HUES48 (cell line): ENCODE results near the gene MAP6D1.

Experiments used
- H3K27ac ChIP-seq: one replicate; pipeline ENCODE4 v1.7.0; 2013; ENCODE audit warnings: low read depth, low read length, inconsistent platforms
- H3K27me3 ChIP-seq: 2 replicates; pipeline ENCODE4 v1.6.1; 2013; ENCODE audit warnings: mild to moderate bottlenecking, low read length; ENCODE audit not compliant: control insufficient read depth, insufficient read depth
- H3K36me3 ChIP-seq: 2 replicates; pipeline ENCODE4 v1.6.1; 2013; ENCODE audit warnings: low read length; ENCODE audit not compliant: control insufficient read depth, insufficient read depth
- H3K4me1 ChIP-seq: 2 replicates; pipeline ENCODE4 v1.6.1; 2013; ENCODE audit warnings: mild to moderate bottlenecking, low read length; ENCODE audit not compliant: control insufficient read depth, insufficient read depth
- H3K4me3 ChIP-seq: 2 replicates; pipeline ENCODE4 v1.5.1; 2013; ENCODE audit warnings: mild to moderate bottlenecking, low read depth, low read length
- H3K9ac ChIP-seq: 2 replicates; pipeline ENCODE4 v1.6.1; 2013; ENCODE audit warnings: mild to moderate bottlenecking, low read depth, low read length, moderate library complexity
- H3K9me3 ChIP-seq: 2 replicates; pipeline ENCODE4 v1.6.1; 2013; ENCODE audit warnings: low read length; ENCODE audit not compliant: control insufficient read depth, insufficient read depth

MAP6D1 gene

GRCh38 chr3:183823963-183824362 lies 1.4 kb downstream of the MAP6D1 start:
- Histone ChIP-seq H3K36me3 (peaks cover 9% of the 10 kb centered on the region), H3K9ac (no peak overlapping the region), H3K27me3 (peaks cover 10% of the 10 kb centered on the region; the same call in 1 of the 2 replicates), H3K4me1 (peaks cover 5% of the 10 kb centered on the region; the same call in 1 of the 2 replicates), H3K9me3 (no peaks in the 10 kb centered on the region), H3K27ac (no peak overlapping the region), H3K4me3 (peak overlapping the region; percentile 74)

- Histone ChIP-seq H3K4me1 (peaks cover 5% of the 10 kb centered on the region; the same call in 1 of the 2 replicates), H3K9ac (no peak overlapping the region), H3K36me3 (no peaks in the 10 kb centered on the region), H3K9me3 (no peaks in the 10 kb centered on the region), H3K27ac (no peak overlapping the region), H3K27me3 (peaks cover 10% of the 10 kb centered on the region; the same call in 1 of the 2 replicates), H3K4me3 (no peak overlapping the region)
These were observed 2.7 kb downstream of the MAP6D1 start for GRCh38 chr3:183822631-183823030.

GRCh38 chr3:183819831-183820230 lies 5.5 kb downstream of the MAP6D1 start:
- H3K27ac ChIP-seq: no peak overlapping the region
- peaks cover 10% of the 10 kb centered on the region; the same call in 1 of the 2 replicates for H3K27me3 ChIP-seq
- H3K4me3 ChIP-seq: no peak overlapping the region
- peaks cover 5% of the 10 kb centered on the region; the same call in 1 of the 2 replicates for H3K4me1 ChIP-seq
- no peak overlapping the region for H3K9ac ChIP-seq
- no peaks in the 10 kb centered on the region for H3K9me3 ChIP-seq
- H3K36me3 ChIP-seq: peaks cover 8% of the 10 kb centered on the region; the same call in 1 of the 2 replicates

- H3K4me3 ChIP-seq: no peak overlapping the region
- no peaks in the 10 kb centered on the region; the same call in 1 of the 2 replicates for H3K4me1 ChIP-seq
- H3K9ac ChIP-seq: no peak overlapping the region
- no peak overlapping the region for H3K27ac ChIP-seq
- H3K27me3 ChIP-seq: peaks cover 5% of the 10 kb centered on the region; the same call in 1 of the 2 replicates
- peaks cover 8% of the 10 kb centered on the region; the same call in 1 of the 2 replicates for H3K36me3 ChIP-seq
- no peaks in the 10 kb centered on the region for H3K9me3 ChIP-seq
These were observed 6.4 kb downstream of the MAP6D1 start for GRCh38 chr3:183818706-183819624.

- no peaks in the 10 kb centered on the region for H3K9me3 ChIP-seq
- H3K27me3 ChIP-seq: no peaks in the 10 kb centered on the region
- no peak overlapping the region for H3K4me3 ChIP-seq
- no peak overlapping the region for H3K9ac ChIP-seq
- no peaks in the 10 kb centered on the region for H3K4me1 ChIP-seq
- peaks cover 8% of the 10 kb centered on the region; the same call in 1 of the 2 replicates for H3K36me3 ChIP-seq
- no peak overlapping the region for H3K27ac ChIP-seq
These were observed 7.2 kb downstream of the MAP6D1 start for GRCh38 chr3:183818041-183818620.

- no peak overlapping the region for H3K4me3 ChIP-seq
- H3K27me3 ChIP-seq: no peaks in the 10 kb centered on the region
- H3K9me3 ChIP-seq: no peaks in the 10 kb centered on the region
- no peak overlapping the region for H3K9ac ChIP-seq
- no peak overlapping the region for H3K27ac ChIP-seq
- no peaks in the 10 kb centered on the region for H3K4me1 ChIP-seq
- peaks cover 11% of the 10 kb centered on the region for H3K36me3 ChIP-seq
These were observed 7.7 kb downstream of the MAP6D1 start for GRCh38 chr3:183817639-183818038.

GRCh38 chr3:183816681-183817510 lies 8.5 kb downstream of the MAP6D1 start:
- Histone ChIP-seq H3K36me3 (peaks cover 18% of the 10 kb centered on the region), H3K9me3 (no peaks in the 10 kb centered on the region), H3K27me3 (no peaks in the 10 kb centered on the region), H3K9ac (no peak overlapping the region), H3K27ac (no peak overlapping the region), H3K4me3 (no peak overlapping the region), H3K4me1 (no peaks in the 10 kb centered on the region)

- Histone ChIP-seq H3K9ac (no peak overlapping the region), H3K4me3 (no peak overlapping the region), H3K27ac (no peak overlapping the region), H3K36me3 (peaks cover 27% of the 10 kb centered on the region), H3K4me1 (no peaks in the 10 kb centered on the region), H3K27me3 (no peaks in the 10 kb centered on the region), H3K9me3 (no peaks in the 10 kb centered on the region)
These were observed 9.4 kb downstream of the MAP6D1 start for GRCh38 chr3:183815951-183816475.

GRCh38 chr3:183815563-183815940 lies 9.8 kb downstream of the MAP6D1 start:
- Histone ChIP-seq H3K4me1 (no peaks in the 10 kb centered on the region), H3K9me3 (no peaks in the 10 kb centered on the region), H3K27ac (no peak overlapping the region), H3K36me3 (peaks cover 32% of the 10 kb centered on the region), H3K27me3 (no peaks in the 10 kb centered on the region), H3K4me3 (no peak overlapping the region), H3K9ac (no peak overlapping the region)

- Histone ChIP-seq H3K9ac (no peak overlapping the region), H3K4me3 (no peak overlapping the region), H3K9me3 (no peaks in the 10 kb centered on the region), H3K36me3 (peaks cover 45% of the 10 kb centered on the region), H3K27ac (no peak overlapping the region), H3K27me3 (no peaks in the 10 kb centered on the region), H3K4me1 (no peaks in the 10 kb centered on the region)
These were observed 11.1 kb downstream of the MAP6D1 start for GRCh38 chr3:183814240-183814639.
